Panc1 (cell line): Measurements from ENCODE around the gene PBRM1. TPM values are rescaled to one million over a fixed set of nuclear protein-coding genes. Genes with fewer than 3 reads are reported as not detected.

Source experiments
- ATAC-seq: fragments of 200-7000 bp; cut with Tn5 transposase; 2 replicates; pipeline ENCODE4 v1.9.1; 2020; ENCODE audit warnings: mild to moderate bottlenecking, moderate library complexity
- BruUV-seq: library from RNA; stranded (reverse); fragments of 400-500 nt; replicated peaks from 2 replicates; lab custom pipeline; 2021; lab: Mats Ljungman, UMichigan
- CTCF ChIA-PET: fragments of 300-600 bp; sonication (Branson Sonifier 250); formaldehyde crosslinking; loops from one replicate; lab custom pipeline; 2022; ENCODE audit warnings: antibody characterized with exemption; lab: Charles Lee
- POLR2A ChIA-PET: fragments of 300-600 bp; sonication (Branson Sonifier 250); formaldehyde crosslinking; loops from one replicate; lab custom pipeline; 2022; ENCODE audit warnings: antibody characterized with exemption; lab: Charles Lee
- DNase-seq: peaks from one replicate; pipeline ENCODE4 v3.0.0-alpha.2; 2010; ENCODE audit warnings: low read depth, low spot score
- H3K27ac ChIP-seq: 2 replicates; pipeline ENCODE4 v1.5.1; 2011; ENCODE audit warnings: mild to moderate bottlenecking, low read length, inconsistent platforms
- H3K27me3 ChIP-seq: fragments of 200-500 bp; sonication (Bioruptor generic); 2 replicates; pipeline ENCODE4 v1.6.0; 2014; ENCODE audit warnings: low read length, inconsistent platforms; ENCODE audit not compliant: control insufficient read depth, insufficient read depth
- H3K36me3 ChIP-seq: fragments of 200-500 bp; sonication (Bioruptor generic); 2 replicates; pipeline ENCODE4 v1.5.1; 2014; ENCODE audit warnings: inconsistent platforms, mild to moderate bottlenecking, low read length, moderate library complexity; ENCODE audit not compliant: control insufficient read depth, insufficient read depth
- H3K4me1 ChIP-seq: 2 replicates; pipeline ENCODE4 v1.5.1; 2011; ENCODE audit warnings: inconsistent platforms, mild to moderate bottlenecking, low read length, moderate library complexity; ENCODE audit not compliant: control insufficient read depth, insufficient read depth
- H3K4me3 ChIP-seq, 2 experiments: 2 replicates each; pipeline ENCODE4 v1.5.1; 2011 to 2012; ENCODE audit warnings: low read depth in 2 of 2, low read length in 2 of 2, mild to moderate bottlenecking in 2 of 2, inconsistent platforms in 1 of 2, moderate library complexity in 1 of 2
- H3K9me3 ChIP-seq: fragments of 200-500 bp; sonication (Bioruptor generic); 2 replicates; pipeline ENCODE4 v1.5.1; 2014; ENCODE audit warnings: low read depth, mild to moderate bottlenecking, inconsistent platforms, low read length, moderate library complexity; ENCODE audit not compliant: control insufficient read depth, insufficient read depth
- CTCF ChIP-seq: fragments of 450-650 bp; IDR thresholded peaks from 2 replicates; pipeline ENCODE4 v1.5.1; 2017; ENCODE audit warnings: mild to moderate bottlenecking
- POLR2AphosphoS5 ChIP-seq: IDR thresholded peaks from 2 replicates; pipeline ENCODE4 v1.6.1; 2012; ENCODE audit warnings: mild to moderate bottlenecking, low read depth, low read length, moderate library complexity
- REST ChIP-seq, 2 experiments: IDR thresholded peaks; 2 replicates each; pipeline ENCODE4 v1.6.1; 2011 to 2012; ENCODE audit warnings: low read depth in 2 of 2, control low read depth in 1 of 2, low read length in 1 of 2, mild to moderate bottlenecking in 1 of 2, moderate library complexity in 1 of 2; ENCODE audit not compliant: insufficient read depth in 1 of 2
- SIN3A ChIP-seq: IDR thresholded peaks from 2 replicates; pipeline ENCODE4 v1.6.1; 2012; ENCODE audit warnings: low read depth, mild to moderate bottlenecking, low read length, moderate library complexity, borderline replicate concordance; ENCODE audit not compliant: insufficient read depth
- TCF7L2 ChIP-seq: IDR thresholded peaks from 2 replicates; pipeline ENCODE4 v1.6.1; 2011; ENCODE audit warnings: mild to moderate bottlenecking, low read depth, low read length, inconsistent platforms
- in situ Hi-C: cut with HindIII; loops from 2 replicates; pipeline ENCODE4 v1.10.0; 2016; ENCODE audit warnings: low sequenced_read_pairs, low pct_unique_long_range_greater_than_20kb
- intact Hi-C: fragments of 100-400 bp; cut with micrococcal nuclease; formaldehyde crosslinking; loops from one replicate; pipeline ENCODE4 v1.10.0; 2022; ENCODE audit not compliant: unreplicated experiment
- total RNA-seq: library from RNA; stranded (reverse); gene quantifications from one replicate; pipeline ENCODE4 v1.2.1, GENCODE V29; 2021; ENCODE audit not compliant: unreplicated experiment

PBRM1 gene
- total RNA-seq, 1 experiment from 2014 or later, result 43.5 TPM

GRCh38 chr3:52685285-52685708 lies 416 bp downstream of the PBRM1 start:
- intact Hi-C loops, result no loop called here
- no peak for DNase-seq
- POLR2A ChIA-PET, result no interaction called here

GRCh38 chr3:52684184-52684583 lies 1.5 kb downstream of the PBRM1 start:
- TSS peak; percentile 81 for BruUV-seq
- in situ Hi-C loops, result no loop called here
- no peak for ATAC-seq
- peaks cover 30% of the 10 kb centered on the region for H3K36me3 ChIP-seq
- intact Hi-C loops, result no loop called here
- POLR2A ChIA-PET, result no interaction called here
- H3K9me3 ChIP-seq, result no peaks in the 10 kb centered on the region
- peak overlapping the region; percentile 93; the same call in 1 of the 2 replicates for H3K27ac ChIP-seq
- H3K4me3 ChIP-seq, result peak overlapping the region in 1 of 2 experiments; percentile 98; a peak in 2 of 4 replicates
- no peak for DNase-seq
- TF ChIP-seq SIN3A (no peak), POLR2AphosphoS5 (no peak), TCF7L2 (no peak), CTCF (no peak), REST (IDR thresholded peaks at IDR 0.05; ENCODE audit: insufficient read depth in 1 of 2, low read depth in 2 of 2, low read length in 1 of 2) (no peak)
- no peaks in the 10 kb centered on the region for H3K27me3 ChIP-seq
- CTCF ChIA-PET, result no interaction called here
- H3K4me1 ChIP-seq, result peaks cover 26% of the 10 kb centered on the region

More at GRCh38 chr3:52685285-52685708, 416 bp downstream of the PBRM1 start:
- CTCF ChIA-PET, result no interaction called here
- H3K4me3 ChIP-seq, result peak overlapping the region; percentile 90 to 98
- peak; percentile 94 for ATAC-seq
- H3K9me3 ChIP-seq, result no peaks in the 10 kb centered on the region
- in situ Hi-C loops, result no loop called here
- peak overlapping the region; percentile 93 for H3K27ac ChIP-seq
- 0 out of 2 replicates have a peak, but pooled peaks have one; percentile 27 for TF ChIP-seq TCF7L2
- no peak for TF ChIP-seq REST (IDR thresholded peaks at IDR 0.05; ENCODE audit: insufficient read depth in 1 of 2, low read depth in 2 of 2, low read length in 1 of 2)
- TF ChIP-seq POLR2AphosphoS5, result no peak
- peak; percentile 38; the same call in 1 of the 2 replicates for TF ChIP-seq SIN3A
- TF ChIP-seq CTCF, result no peak
- peaks cover 26% of the 10 kb centered on the region for H3K4me1 ChIP-seq
- H3K27me3 ChIP-seq, result no peaks in the 10 kb centered on the region
- peaks cover 33% of the 10 kb centered on the region for H3K36me3 ChIP-seq
- no TSS peak for BruUV-seq
